HEK293 (cell line): ENCODE data around the gene ITGB8.

Experiments used
- BCL11A ChIP-seq: fragments of 450-650 bp; formaldehyde crosslinking; IDR thresholded peaks from 2 replicates; pipeline ENCODE4 v1.5.1; 2016; ENCODE audit warnings: low read depth, missing biosample characterization, missing genetic modification characterization
- CTCF ChIP-seq: fragments of 450-650 bp; formaldehyde crosslinking; IDR thresholded peaks from 2 replicates; pipeline ENCODE4 v1.5.1; 2016; ENCODE audit warnings: missing biosample characterization, missing genetic modification characterization
- HOXD13 ChIP-seq: sonication (generic); formaldehyde crosslinking; IDR thresholded peaks from 2 replicates; pipeline ENCODE4 v1.8.0; 2022; ENCODE audit warnings: missing genetic modification reagents, borderline replicate concordance
- KLF17 ChIP-seq: fragments of 450-650 bp; formaldehyde crosslinking; IDR thresholded peaks from 2 replicates; pipeline ENCODE4 v1.5.1; 2016; ENCODE audit warnings: missing biosample characterization, missing genetic modification characterization
- KLF9 ChIP-seq: fragments of 450-650 bp; formaldehyde crosslinking; IDR thresholded peaks from 2 replicates; pipeline ENCODE4 v1.5.1; 2016; ENCODE audit warnings: missing biosample characterization, missing genetic modification characterization, low read depth
- ZNF114 ChIP-seq: fragments of 450-650 bp; formaldehyde crosslinking; IDR thresholded peaks from 2 replicates; pipeline ENCODE4 v1.5.0; 2017; ENCODE audit warnings: missing biosample characterization, missing genetic modification characterization
- ZNF146 ChIP-seq: fragments of 450-650 bp; formaldehyde crosslinking; IDR thresholded peaks from 2 replicates; pipeline ENCODE4 v1.5.1; 2016; ENCODE audit warnings: missing biosample characterization, missing genetic modification characterization
- ZNF18 ChIP-seq: fragments of 450-650 bp; formaldehyde crosslinking; IDR thresholded peaks from 2 replicates; pipeline ENCODE4 v1.5.1; 2016; ENCODE audit warnings: missing biosample characterization, missing genetic modification characterization
- ZNF274 ChIP-seq, 2 experiments: fragments of 200-500 bp in 1 of 2; fragments of 450-650 bp in 1 of 2; sonication (Bioruptor generic) in 1 of 2; formaldehyde crosslinking in 1 of 2; IDR thresholded peaks; 2 replicates each; pipeline versions ENCODE4 v1.5.1 to v1.6.1; 2014 to 2016; ENCODE audit warnings: borderline replicate concordance in 1 of 2, inconsistent platforms in 1 of 2, low read length in 1 of 2, missing biosample characterization in 1 of 2, missing genetic modification characterization in 1 of 2
- ZNF292 ChIP-seq: fragments of 450-650 bp; formaldehyde crosslinking; IDR thresholded peaks from 2 replicates; pipeline ENCODE4 v1.5.1; 2016; ENCODE audit warnings: low read depth, missing biosample characterization, missing genetic modification characterization, borderline replicate concordance
- ZNF37A ChIP-seq: fragments of 450-650 bp; IDR thresholded peaks from 2 replicates; pipeline ENCODE4 v1.5.1; 2018; ENCODE audit warnings: missing biosample characterization, missing genetic modification characterization
- ZXDB ChIP-seq: fragments of 450-650 bp; formaldehyde crosslinking; IDR thresholded peaks from 2 replicates; pipeline ENCODE4 v1.5.1; 2016; ENCODE audit warnings: missing biosample characterization, missing genetic modification characterization
- TF ChIP-seq, protein P1 (sequence below): fragments of 450-650 bp; formaldehyde crosslinking; IDR thresholded peaks from 2 replicates; pipeline ENCODE4 v1.5.1; 2016; ENCODE audit warnings: missing biosample characterization, missing genetic modification characterization

DNA sequence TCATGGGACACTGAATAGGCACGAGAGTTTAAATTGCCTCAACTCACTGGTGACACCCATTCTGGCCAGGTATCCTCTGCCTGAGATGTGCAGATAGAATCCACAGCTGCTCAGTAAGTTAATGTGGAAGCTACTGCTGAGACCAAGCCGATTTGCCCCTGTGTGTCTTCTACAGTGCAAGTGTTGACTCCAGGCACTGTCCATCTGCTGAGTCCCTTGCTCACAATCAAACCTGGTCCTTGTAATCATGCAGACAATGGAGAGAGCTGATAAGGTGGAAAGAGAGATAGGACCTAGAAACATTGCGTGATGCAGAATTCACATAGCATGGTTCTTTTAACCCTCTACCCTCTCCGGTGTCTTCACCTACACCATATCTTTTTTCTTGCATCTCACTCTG is 101.4 kb downstream of the ITGB8 start:
- TF ChIP-seq CTCF (tag by site-specific recombination): no peak
- no peak for TF ChIP-seq ZNF146
- TF ChIP-seq ZNF274 (IDR thresholded peaks at IDR 0.05; ENCODE audit: low read length): no peak
- TF ChIP-seq ZNF274 (tag by site-specific recombination; IDR thresholded peaks at IDR 0.05; ENCODE audit: borderline replicate concordance): no peak
- no peak for TF ChIP-seq ZXDB (tag by site-specific recombination)
- TF ChIP-seq, protein P1, sequence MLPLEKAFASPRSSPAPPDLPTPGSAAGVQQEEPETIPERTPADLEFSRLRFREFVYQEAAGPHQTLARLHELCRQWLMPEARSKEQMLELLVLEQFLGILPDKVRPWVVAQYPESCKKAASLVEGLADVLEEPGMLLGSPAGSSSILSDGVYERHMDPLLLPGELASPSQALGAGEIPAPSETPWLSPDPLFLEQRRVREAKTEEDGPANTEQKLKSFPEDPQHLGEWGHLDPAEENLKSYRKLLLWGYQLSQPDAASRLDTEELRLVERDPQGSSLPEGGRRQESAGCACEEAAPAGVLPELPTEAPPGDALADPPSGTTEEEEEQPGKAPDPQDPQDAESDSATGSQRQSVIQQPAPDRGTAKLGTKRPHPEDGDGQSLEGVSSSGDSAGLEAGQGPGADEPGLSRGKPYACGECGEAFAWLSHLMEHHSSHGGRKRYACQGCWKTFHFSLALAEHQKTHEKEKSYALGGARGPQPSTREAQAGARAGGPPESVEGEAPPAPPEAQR (tag by site-specific recombination): no peak
- TF ChIP-seq KLF17 (tag by site-specific recombination): no peak
- no peak for TF ChIP-seq ZNF37A
- TF ChIP-seq KLF9: no peak
- TF ChIP-seq ZNF114: no peak
- TF ChIP-seq HOXD13 (CRISPR knock-in tag): no peak
- no peak for TF ChIP-seq ZNF18 (tag by site-specific recombination)
- no peak for TF ChIP-seq BCL11A (tag by site-specific recombination)
- TF ChIP-seq ZNF292 (tag by site-specific recombination): no peak
